GM18517 (cell line): ENCODE measurements around the gene COL9A1.

ENCODE experiments used
- ATAC-seq: cut with Tn5 transposase; IDR thresholded peaks from one replicate; pipeline ENCODE4 v1.9.1; 2021; ENCODE audit warnings: mild to moderate bottlenecking, moderate library complexity; ENCODE audit not compliant: unreplicated experiment

The COL9A1 gene

DNA sequence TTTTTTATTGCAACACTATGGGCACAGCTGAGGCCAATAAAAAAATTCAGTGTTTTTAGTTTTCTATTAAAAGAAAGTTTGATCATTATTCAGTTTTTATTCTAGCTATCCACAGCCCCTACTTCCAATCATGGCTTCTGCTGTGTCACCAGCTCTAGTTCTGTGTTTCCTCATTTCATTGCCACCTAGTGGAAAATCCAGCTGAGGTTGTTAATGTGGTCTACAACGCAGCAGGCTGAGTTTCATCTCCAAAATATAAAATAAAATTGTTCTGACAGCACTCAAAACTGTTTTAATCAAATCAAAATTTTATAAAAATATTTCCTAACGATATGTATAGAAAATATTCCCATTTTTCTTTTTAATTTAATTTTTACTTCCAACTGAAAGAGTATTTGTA is 13.6 kb downstream of the COL9A1 start:
- ATAC-seq: no peak

DNA sequence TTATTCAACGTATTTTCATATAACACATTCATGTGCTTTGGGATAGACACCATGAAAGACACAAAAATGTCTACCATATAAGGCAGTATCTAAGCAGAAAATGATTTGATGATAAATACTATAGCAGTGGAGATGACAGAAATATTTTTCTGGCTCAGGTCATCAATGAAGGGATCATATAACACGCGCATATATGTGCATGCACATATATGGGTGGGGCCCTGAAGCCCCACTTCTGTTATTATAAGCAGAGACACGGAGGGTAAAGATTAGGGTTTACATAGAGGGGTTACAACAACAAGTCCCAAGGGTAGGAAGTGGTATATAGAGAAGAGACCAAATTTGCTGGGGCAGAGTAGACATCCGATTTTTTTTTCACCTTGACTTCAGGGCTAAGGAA is 16.0 kb downstream of the COL9A1 start:
- no peak for ATAC-seq

DNA sequence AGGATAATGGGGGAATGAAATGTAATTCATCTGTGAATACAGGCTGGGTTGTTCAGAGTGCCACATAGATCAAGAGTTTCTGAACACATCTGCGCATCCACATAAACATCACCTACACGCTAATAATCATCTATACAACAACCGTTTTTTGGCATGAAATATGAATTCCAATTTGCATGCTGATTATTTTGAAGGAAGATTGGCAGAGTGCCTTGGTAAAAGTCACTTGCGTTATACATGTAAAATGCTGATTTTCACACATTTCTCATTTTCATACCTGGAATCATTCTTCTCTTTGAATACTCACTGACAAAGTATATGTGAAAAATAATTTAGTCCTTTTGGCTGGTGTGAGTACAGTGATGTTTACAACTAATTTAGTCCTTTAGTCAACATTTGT is 17.7 kb downstream of the COL9A1 start:
- no peak for ATAC-seq

DNA sequence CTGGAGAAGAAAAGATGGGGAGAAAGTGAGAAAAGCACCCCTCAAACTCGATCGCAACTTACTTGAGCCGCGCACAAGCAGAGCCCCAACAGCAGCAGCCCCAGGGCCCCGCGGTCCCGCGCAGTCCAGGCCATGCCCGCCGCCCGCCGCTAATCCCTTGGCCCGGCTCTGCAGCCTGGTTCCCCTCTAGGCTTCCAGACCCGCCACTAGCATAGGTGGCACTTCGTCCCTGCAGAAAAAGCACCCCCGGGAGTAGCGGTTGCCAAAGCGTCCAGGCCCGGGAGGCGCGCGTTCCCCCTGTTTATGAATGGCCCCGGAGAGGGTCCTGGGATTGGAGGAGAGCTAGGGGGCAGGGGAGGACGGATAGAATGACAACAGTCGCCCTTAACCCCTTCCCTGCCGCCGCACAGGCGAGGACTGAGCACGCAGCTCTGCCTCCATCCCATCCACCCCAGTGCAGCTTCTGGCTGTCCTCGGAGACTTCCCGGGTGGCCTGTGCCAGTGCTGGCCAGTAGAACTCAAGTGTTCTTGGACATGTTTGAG is 19.9 kb downstream of the COL9A1 start:
- ATAC-seq: no peak

DNA sequence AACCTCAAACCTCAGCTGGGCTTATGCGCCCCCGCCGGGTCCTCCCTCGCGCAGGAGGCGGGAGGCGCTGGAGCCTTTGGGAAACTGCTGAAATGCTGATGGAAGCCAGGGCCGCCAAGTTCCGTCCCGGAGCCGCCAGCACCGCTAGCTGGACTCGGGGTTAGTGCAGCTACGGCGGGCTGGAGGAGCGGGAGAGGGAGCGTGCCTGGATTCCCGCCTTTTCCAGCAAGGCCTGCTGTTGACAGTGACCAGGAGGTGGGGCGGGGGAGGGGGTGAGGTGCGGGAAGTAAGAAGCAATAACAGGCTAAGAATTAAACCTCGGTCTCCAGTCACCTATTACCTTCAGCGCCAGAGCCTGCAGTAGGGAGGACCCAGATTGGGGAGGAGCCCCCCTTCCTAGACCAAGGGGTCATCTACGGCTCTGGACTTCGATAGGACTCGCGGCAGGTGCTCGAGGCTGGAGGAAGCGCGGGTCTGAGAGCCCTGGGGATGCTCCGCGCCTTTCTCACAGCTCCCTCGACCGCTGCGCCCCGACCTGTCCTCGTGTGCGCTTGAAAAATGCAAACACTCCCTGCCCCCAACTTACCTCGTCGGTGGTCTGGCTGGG is 20.5 kb downstream of the COL9A1 start:
- no peak for ATAC-seq

DNA sequence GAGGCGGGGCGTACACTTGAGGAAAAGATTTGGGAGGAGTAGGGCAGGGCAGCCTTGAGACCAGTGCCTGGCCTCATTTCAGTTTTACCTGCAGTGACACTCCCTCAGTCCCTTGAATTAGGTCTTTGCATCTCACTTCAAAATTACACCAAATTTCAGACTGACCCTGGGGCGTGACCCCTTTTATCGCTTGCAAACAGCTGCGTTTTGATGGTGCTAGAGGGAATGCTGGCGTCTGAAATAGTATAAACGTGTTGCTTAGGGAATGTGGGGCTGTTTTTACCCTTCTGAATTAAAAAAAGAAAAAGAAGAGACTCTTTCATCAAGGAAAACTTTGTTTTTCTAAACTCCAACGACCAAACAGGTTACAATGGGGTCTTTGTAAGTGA is 21.0 kb downstream of the COL9A1 start:
- no peak for ATAC-seq

DNA sequence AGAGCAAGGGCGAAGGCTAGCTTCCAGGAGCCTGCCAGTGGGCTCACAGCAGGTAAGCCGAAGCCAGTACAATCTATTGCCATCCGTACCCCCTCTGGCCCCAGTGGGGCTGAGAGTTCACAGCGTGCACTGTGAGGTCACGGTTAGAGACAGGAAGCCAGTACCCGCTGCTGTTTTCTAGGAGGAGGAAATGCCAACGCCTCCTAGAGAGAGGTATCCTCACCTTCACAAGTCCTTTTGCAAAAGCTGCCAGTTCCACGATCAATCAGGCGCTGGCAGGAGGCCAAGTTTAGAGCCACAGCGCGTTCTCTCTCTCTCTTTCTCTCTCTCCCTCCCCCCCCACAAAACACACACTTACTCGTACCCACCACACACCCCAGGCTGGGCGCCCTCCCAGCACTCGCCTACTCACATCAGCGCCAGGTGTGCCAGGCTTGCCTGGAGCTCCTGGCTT is 22.5 kb downstream of the COL9A1 start:
- ATAC-seq: no peak

DNA sequence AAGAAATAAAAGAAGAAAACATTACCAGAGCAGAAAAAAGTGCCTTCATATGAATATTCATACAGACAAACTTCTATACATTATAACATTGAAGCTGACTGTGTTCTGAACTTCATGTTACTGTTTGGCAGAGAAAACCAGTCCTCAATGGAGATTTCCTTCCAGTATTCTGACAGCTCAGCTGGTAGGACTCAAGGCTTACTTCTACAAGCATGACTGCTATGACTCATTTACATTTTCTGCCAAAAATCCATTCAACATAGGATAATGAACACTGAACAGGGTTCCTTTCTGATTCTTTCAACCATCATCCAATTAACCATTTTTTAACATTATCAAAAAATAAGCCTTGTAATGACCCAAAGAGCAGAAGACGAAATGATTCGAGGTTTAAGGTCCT is 25.4 kb downstream of the COL9A1 start:
- ATAC-seq: no peak

DNA sequence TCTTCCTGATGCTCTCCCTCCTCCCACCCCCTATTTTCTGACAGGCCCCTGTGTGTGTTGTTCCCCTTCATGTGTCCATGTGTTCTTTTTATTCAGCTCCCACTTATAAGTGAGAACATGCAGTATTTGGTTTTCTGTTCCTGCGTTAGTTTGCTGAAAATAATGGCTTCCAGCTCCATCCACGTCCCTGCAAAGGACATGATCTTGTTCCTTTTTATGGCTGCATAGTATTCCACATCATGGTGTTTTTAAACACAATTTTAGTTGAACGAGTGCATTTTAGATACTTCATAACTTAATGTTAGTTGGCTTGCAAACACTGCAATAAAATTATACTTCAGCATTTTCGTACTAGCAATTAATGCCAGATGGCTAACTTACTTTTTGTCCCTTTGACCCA is 28.5 kb downstream of the COL9A1 start:
- no peak for ATAC-seq

DNA sequence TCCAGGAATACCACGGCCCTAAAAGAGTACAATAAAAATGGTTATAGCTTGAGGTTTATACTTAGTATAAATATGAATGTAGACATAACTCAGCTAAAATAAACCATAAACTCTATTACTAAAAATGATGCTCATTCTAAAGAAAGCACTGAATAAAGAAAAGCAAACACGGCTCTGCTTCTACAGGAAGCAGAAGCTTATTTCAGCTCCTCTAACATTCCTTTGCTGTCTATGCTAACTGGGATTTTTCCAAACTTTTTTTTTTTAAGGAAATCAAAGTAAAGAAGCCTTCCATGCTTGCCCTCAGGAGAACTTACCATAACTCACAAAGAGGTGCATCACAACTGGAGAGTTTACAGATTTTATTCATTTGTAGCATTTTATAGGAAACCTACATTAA is 30.8 kb downstream of the COL9A1 start:
- ATAC-seq: no peak

DNA sequence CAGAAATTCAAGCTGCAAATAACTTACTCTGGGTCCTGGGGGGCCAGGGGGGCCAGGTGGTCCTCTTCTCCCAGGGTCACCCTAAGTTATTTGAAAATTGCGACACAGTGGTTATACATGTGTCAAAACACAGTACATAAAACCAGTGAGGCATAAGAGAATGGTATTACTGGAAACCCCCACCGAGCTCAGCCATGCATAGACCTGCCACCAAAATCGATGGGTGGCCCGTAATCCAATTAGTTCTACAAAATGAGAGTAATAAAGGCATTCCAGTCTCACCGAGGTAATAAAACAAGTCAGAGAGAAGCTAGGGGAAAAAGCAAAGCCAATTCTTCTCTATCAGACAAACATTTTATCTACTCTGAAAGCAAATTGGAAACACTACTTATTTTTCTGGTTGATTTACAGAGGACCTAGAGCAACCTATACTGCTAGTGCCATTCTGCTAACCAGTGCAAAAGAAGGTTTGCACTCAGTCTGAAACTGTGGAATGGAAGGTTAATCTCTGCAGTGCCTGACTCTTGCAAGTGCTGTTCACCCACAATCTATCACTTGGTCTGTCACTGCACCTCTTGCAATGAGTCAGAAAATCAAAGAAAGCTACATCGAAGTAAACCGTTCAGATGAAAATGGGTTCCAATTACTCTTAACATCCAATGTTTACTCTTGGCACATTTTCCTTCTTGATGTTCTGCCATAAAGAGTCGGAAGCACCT is 32.4 kb downstream of the COL9A1 start:
- no peak for ATAC-seq

DNA sequence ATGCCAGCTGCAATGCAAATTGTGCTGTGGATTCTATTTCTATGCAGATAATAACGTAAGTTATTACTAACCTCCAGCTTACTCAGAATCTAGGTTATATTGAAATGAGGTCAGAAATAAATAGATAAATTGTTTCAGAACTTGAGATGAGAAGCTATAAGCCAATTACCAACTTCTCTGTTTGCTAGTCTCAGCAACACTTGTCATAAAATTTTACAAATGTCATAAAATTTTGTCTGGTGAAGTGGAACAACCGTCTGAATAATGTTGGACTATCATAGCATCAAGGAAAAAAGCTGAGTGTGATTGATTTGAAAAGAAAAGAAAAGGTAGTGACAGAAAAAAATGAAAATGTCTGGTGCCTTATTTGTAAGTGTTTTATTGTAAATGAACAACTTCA is 36.7 kb downstream of the COL9A1 start:
- ATAC-seq: no peak

DNA sequence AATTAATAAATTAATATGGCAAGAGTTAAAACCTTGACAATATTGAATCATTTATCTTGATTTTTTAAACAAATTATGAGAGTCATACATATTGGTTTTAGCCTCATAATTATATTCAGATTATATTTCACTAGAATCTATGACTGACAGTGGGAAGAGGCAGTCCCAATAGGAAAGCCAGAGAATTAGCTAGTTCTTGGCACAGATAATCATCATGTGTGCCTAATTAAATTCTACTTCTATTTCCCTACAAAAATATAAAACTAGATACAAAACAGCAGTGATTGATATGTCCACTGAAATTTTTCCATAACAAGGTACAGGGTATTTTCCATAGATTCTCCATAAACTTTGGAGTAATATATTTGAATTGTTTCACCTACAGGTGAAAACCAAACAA is 38.6 kb downstream of the COL9A1 start:
- ATAC-seq: no peak

DNA sequence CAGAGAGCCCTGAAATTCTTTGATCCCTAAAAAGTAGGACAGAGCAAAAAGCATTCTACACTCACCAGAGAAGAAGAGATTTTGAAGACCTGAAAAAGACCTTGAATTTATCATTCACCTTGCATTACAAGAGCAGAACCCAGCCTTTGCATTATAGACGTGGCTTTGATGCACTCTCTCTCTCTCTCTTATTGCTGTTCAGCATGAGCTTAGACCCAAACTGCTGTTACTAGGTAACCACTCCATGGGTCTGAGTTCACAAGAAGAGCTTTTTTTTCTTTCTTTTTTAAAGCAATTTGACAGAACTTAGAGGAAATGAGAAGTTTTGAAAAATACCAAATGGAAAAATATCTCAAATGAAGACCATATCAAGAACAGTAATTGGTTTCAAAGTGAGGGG is 44.4 kb downstream of the COL9A1 start:
- no peak for ATAC-seq

DNA sequence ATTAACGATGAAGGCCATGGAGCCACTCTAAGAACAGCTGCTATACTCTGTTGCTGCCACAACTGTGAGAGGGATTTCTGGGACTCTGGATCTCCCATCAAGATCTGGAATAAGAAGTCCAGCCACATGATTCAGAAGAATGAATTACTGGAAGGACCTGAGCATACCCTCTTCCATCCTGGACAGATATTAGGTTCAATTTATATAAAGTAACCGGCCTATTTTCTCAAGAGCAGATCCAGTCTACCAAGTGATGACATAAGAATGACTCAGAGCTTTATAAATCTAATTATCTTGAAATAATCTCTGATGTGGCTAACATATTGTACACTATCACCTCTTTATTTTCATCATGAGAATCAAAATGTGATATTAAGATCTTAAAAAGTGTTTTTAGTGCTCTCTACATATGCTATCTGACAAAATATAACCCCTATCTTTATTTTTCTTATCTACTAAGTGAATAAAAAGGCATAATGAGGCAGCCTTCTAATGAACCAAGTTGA is 45.1 kb downstream of the COL9A1 start:
- no peak for ATAC-seq

DNA sequence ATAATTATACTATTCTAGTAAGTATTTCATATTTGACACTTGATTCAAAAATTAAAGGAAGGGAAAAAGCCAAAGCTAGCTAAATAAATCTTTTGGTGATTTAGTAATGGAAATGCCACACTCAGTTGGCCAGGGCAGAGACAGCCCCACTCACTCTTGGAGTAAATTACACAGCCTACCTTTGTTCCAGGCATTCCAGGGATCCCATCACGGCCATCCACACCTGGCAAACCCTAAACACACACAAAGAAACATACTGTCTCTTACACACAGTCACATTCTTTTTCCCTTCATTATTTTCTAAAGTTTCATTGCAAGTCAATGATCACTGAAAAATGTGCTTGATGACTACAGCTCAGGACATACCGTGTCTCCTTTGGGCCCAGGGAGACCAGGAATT is 48.1 kb downstream of the COL9A1 start:
- ATAC-seq: no peak

DNA sequence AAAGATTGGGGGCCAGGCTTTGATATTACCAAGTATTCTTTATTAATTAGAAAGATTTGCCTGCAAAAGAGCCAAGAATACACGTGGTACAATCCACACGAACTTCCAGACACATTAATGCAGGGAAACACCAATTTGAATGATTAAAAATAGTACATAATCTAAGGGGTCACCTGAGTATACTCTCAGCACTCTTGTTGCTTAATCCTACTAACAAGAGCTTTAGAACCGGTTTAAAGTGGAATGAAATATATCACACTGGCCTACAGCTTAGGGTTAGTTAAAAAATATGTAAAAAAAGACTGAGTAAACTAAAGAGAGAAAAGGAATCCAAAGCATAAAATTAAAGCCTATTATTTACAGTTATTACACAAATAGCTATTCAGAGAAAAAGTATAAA is 49.0 kb downstream of the COL9A1 start:
- no peak for ATAC-seq

DNA sequence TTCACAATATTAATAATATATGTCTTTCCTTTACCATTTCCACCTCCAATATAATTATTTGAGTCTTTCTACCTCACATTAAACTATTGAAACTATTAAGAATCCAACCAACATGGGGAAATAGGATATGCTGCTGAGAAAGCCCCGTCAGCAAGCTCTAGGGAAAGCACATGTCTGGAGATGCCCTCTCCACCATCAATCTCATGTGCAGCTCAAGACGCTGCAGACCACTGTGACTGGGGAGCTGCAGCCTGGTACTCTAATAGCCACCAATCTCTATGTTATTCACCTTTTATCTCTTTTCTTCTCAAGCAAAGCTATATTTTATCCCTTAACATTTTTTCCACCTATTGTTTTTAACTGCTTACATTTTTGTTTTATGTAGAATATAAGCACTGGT is 50.3 kb downstream of the COL9A1 start:
- no peak for ATAC-seq

DNA sequence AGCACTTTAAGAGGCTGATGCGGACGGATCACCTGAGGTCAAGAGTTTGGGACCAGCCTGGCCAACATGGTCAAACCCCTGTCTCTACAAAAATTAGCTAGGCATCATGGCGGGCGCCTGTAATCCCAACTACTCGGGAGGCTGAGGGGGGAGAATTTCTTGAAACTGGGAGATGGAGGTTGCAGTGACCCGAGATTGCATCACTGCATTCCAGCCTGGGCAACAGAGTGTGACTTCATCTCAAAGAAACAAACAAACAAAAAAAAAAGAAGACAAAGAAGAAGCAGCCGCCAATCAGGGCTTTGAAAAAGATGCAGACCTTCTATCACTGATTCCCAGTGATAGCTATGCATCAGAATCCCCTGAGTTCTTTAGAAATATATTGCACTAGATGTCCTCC is 56.8 kb downstream of the COL9A1 start:
- ATAC-seq: no peak

DNA sequence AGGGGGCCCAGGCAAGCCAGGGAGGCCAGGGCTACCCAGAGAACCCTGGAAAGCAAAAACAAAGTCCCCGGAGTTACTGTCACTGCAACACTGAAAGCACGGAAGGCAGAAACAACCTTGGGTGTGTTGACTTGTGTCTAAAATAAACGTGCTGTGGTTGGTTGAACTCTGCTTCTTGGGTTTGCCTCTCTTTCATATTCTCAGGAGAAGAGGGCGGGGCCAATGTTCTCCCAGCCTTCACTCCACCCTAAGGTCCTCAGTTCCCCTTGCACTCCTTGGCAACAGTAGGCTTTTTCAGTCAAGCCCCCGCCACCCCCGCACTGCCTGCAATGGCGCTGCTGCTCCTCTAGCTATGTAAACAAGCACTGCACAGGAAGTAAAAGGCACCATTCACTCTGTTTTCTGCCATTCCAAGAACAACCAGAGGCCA is 60.9 kb downstream of the COL9A1 start:
- no peak for ATAC-seq

DNA sequence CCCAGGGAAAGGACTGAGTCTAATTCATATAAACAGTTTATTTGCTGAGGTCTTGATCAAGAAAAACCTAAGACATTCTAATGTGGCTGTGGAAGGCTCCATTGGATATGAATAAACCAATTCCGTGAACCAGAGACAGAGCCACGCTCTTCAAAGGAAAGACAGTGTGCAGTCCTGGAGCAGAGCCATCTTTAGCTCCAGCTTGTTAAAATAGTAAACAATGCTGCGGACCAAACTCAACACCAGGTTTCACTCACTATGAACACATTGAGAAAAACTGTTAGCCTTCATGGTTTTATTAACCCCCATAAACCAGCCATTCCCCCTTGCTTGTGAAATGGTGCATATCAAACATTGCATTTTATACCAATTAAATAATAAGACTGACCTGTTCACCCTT is 61.9 kb downstream of the COL9A1 start:
- no peak for ATAC-seq

DNA sequence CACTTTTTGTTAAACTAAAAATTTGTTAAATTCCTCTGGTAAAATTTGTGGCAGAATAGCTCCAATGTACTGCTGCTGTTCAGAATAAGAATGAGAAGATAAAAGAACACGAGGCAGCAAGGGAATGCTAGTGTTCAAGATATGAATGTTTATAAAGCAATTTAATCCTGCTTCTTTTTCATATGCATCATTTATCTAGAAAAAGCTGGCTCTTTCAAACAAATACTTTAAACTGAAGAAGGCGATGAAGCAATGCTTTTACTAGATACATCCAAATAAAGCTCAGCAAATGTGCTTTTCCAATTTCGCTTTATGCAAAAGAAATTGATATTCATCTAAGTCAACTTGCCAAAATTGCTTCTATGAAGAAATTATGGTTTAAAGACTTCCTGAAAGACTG is 66.5 kb downstream of the COL9A1 start:
- no peak for ATAC-seq
